GM21367 (cell line): Measurements from ENCODE around the gene RNF175.
A peak's percentile ranks its signal among the peaks of the same experiment; 100 is the strongest.

ENCODE experiments used
- ATAC-seq: cut with Tn5 transposase; IDR thresholded peaks from one replicate; pipeline ENCODE4 v1.9.1; 2021; ENCODE audit not compliant: unreplicated experiment

Gene RNF175

GRCh38 chr4:153750197-153750817, 9.5 kb downstream of the RNF175 start:
- peak; percentile 73 for ATAC-seq

- ATAC-seq = no peak
Measured at GRCh38 chr4:153748378-153748777, 11.4 kb downstream of the RNF175 start.

GRCh38 chr4:153747406-153747955, 12.3 kb downstream of the RNF175 start:
- ATAC-seq = no peak

- ATAC-seq = no peak
Measured at GRCh38 chr4:153745651-153746050, 14.2 kb downstream of the RNF175 start.

GRCh38 chr4:153741541-153741940, 18.3 kb downstream of the RNF175 start:
- no peak for ATAC-seq

GRCh38 chr4:153735906-153736461, 23.8 kb downstream of the RNF175 start:
- ATAC-seq = no peak

GRCh38 chr4:153733751-153734448, 25.9 kb downstream of the RNF175 start:
- ATAC-seq = peak; percentile 43

GRCh38 chr4:153731239-153731638, 28.6 kb downstream of the RNF175 start:
- ATAC-seq = no peak

GRCh38 chr4:153729895-153730294, 29.9 kb downstream of the RNF175 start:
- no peak for ATAC-seq

- ATAC-seq = peak; percentile 59
Measured at GRCh38 chr4:153728660-153729059, 31.2 kb downstream of the RNF175 start.

- no peak for ATAC-seq
Measured at GRCh38 chr4:153728151-153728550, 31.7 kb downstream of the RNF175 start.

GRCh38 chr4:153725831-153726154, 34.0 kb downstream of the RNF175 start:
- no peak for ATAC-seq

GRCh38 chr4:153725136-153725830, 34.5 kb downstream of the RNF175 start:
- ATAC-seq = no peak

GRCh38 chr4:153724606-153725005, 35.2 kb downstream of the RNF175 start:
- ATAC-seq = no peak

- no peak for ATAC-seq
Measured at GRCh38 chr4:153722036-153722435, 37.8 kb downstream of the RNF175 start.

GRCh38 chr4:153713866-153714646, 45.8 kb downstream of the RNF175 start:
- ATAC-seq = no peak

GRCh38 chr4:153710681-153711080, 49.1 kb downstream of the RNF175 start:
- ATAC-seq = no peak

GRCh38 chr4:153706519-153706918, 53.3 kb downstream of the RNF175 start:
- no peak for ATAC-seq

- peak; percentile 64 for ATAC-seq
Measured at GRCh38 chr4:153705743-153706468, 53.9 kb downstream of the RNF175 start.

- no peak for ATAC-seq
Measured at GRCh38 chr4:153704522-153704921, 55.3 kb downstream of the RNF175 start.
